ENCODE data around the gene OR8B3.
"Not testable (repeated sequence)": the region's sequence is repeated elsewhere in the genome, so short reads cannot be mapped to it uniquely, and the experiment has no call there.

The OR8B3 gene

GRCh38 chr11:124398924-124399323 is at the start of gene OR8B3:
OR8B3 (minus strand) TSS chr11:124399024; CDS start chr11:124397351, 1,673 bp downstream.
- DNase-seq, result no peak

GRCh38 chr11:124446916-124447315 is 48.1 kb upstream of the OR8B3 start:
- no peak for DNase-seq

- no peak for DNase-seq
Measured at GRCh38 chr11:124445646-124446150, 46.9 kb upstream of the OR8B3 start, which contains the start of gene OR8B8. OR8B8 (minus strand) TSS chr11:124445696; CDS start chr11:124441085, 4,611 bp downstream.

GRCh38 chr11:124442847-124443246 is 44.0 kb upstream of the OR8B3 start:
- DNase-seq, result no peak

GRCh38 chr11:124442442-124442841 is 43.6 kb upstream of the OR8B3 start:
- DNase-seq, result no peak

- no peak for DNase-seq
Measured at GRCh38 chr11:124441519-124441918, 42.7 kb upstream of the OR8B3 start.

- no peak for DNase-seq
Measured at GRCh38 chr11:124441081-124441480, 42.3 kb upstream of the OR8B3 start.

GRCh38 chr11:124440608-124441007 is 41.8 kb upstream of the OR8B3 start:
- no peak for DNase-seq

GRCh38 chr11:124434699-124435098 is 35.9 kb upstream of the OR8B3 start:
- no peak for DNase-seq

- no peak for DNase-seq
Measured at GRCh38 chr11:124429599-124429998, 30.8 kb upstream of the OR8B3 start.

- no peak for DNase-seq
Measured at GRCh38 chr11:124424384-124424921, 25.6 kb upstream of the OR8B3 start, which contains the start of gene OR8B4. OR8B4 (minus strand) TSS chr11:124424871; CDS start chr11:124424871, 0 bp downstream.

- DNase-seq, result no peak
Measured at GRCh38 chr11:124421043-124421442, 22.2 kb upstream of the OR8B3 start.

- DNase-seq, result peak in 1 of 2 donors; percentile 50
Measured at GRCh38 chr11:124415356-124415923, 16.6 kb upstream of the OR8B3 start.

GRCh38 chr11:124409906-124410305 is 11.1 kb upstream of the OR8B3 start:
- no peak for DNase-seq

GRCh38 chr11:124405581-124405980 is 6.8 kb upstream of the OR8B3 start:
- DNase-seq, result no peak

GRCh38 chr11:124403186-124403585 is 4.4 kb upstream of the OR8B3 start:
- DNase-seq, result not testable (repeated sequence)

- DNase-seq, result peak; percentile 2 to 36
Measured at GRCh38 chr11:124402326-124402922, 3.6 kb upstream of the OR8B3 start.

- not testable (repeated sequence) for DNase-seq
Measured at GRCh38 chr11:124396847-124397246, 2.0 kb downstream of the OR8B3 start.

GRCh38 chr11:124394408-124394807 is 4.4 kb downstream of the OR8B3 start:
- DNase-seq, result no peak

GRCh38 chr11:124384399-124384798 is 14.4 kb downstream of the OR8B3 start, which contains the start of gene OR8B2:
OR8B2 (minus strand) TSS chr11:124384499; CDS start chr11:124383343, 1,156 bp downstream.
- DNase-seq, result no peak

GRCh38 chr11:124382857-124383256 is 16.0 kb downstream of the OR8B3 start:
- DNase-seq, result not testable (repeated sequence)

GRCh38 chr11:124380585-124380984 is 18.2 kb downstream of the OR8B3 start:
- no peak for DNase-seq

GRCh38 chr11:124376280-124376679 is 22.5 kb downstream of the OR8B3 start:
- DNase-seq, result no peak

GRCh38 chr11:124359566-124359965 is 39.3 kb downstream of the OR8B3 start:
- DNase-seq, result no peak
